Measurements from ENCODE around the gene COL6A1. TPM values are rescaled to one million over a fixed set of nuclear protein-coding genes. Genes with fewer than 3 reads are reported as not detected.

The COL6A1 gene
- total RNA-seq, 1 experiment from 2014 or later, result 87.5 TPM

DNA sequence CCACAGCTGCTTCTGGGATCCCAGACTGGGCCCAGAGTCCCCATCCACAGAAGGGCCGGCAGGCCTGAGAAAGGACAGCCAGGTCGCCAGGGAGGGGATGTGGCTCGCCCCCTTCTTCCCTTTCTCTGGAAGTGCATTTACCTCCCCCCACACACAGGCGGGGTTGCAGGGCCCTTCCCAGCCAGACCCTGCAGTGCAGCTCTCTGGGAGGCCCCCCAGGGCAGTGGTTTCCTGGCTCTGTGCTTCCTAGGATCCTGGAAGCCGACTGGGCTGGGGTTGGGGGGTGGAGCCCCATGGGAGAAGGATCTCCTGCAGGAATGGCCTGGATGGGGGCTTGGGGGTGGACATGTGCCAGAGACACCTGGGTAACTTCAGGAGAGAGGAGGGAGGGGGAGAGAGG lies 4.2 kb upstream of the COL6A1 start:
- no peaks in the 10 kb centered on the region for H3K36me3 ChIP-seq (ENCODE audit: control insufficient read depth in 1 of 2, insufficient read depth in 2 of 2, low read length in 2 of 2)
- intact Hi-C loops (cut with micrococcal nuclease), result loop anchor here (10.0 kb wide), 1 partner anchor 347 kb away; the partner anchor contains the start of genes C21orf58 and PCNT
- no peak overlapping the region for H3K9ac ChIP-seq (ENCODE audit: low read length)
- no peak overlapping the region for H3K27ac ChIP-seq (ENCODE audit: low read depth, low read length)
- BruUV-seq (replicated peaks), result no TSS peak
- no peaks in the 10 kb centered on the region for H3K27me3 ChIP-seq (ENCODE audit: insufficient read depth, low read length)
- no peaks in the 10 kb centered on the region for H4K20me1 ChIP-seq (ENCODE audit: insufficient read depth)
- DNase-seq (ENCODE audit: low read depth, low spot score) (no peak), ATAC-seq (no peak)
- TF ChIP-seq CEBPB (IDR thresholded peaks at IDR 0.05; ENCODE audit: low read depth) (no peak), EZH2phosphoT487 (IDR thresholded peaks at IDR 0.05; ENCODE audit: borderline replicate concordance) (no peak), TCF7L2 (IDR thresholded peaks at IDR 0.05; ENCODE audit: borderline replicate concordance, extremely low read depth, insufficient read depth, insufficient read length) (no peak), SRF (IDR thresholded peaks at IDR 0.05; ENCODE audit: low read depth) (no peak), YY1 (IDR thresholded peaks at IDR 0.05; ENCODE audit: extremely low read depth, insufficient replicate concordance, low read depth, low read length) (no peak), POLR2A (IDR thresholded peaks at IDR 0.05; ENCODE audit: borderline replicate concordance, extremely low read depth, insufficient read depth, insufficient read length) (no peak), JUND (IDR thresholded peaks at IDR 0.05) (no peak), SP1 (IDR thresholded peaks at IDR 0.05; ENCODE audit: low read depth) (no peak), ELF1 (IDR thresholded peaks at IDR 0.05; ENCODE audit: borderline replicate concordance, low read depth) (no peak), ZFX (IDR thresholded peaks at IDR 0.05) (no peak), RAD21 (IDR thresholded peaks at IDR 0.05; ENCODE audit: low read depth) (no peak), ZBTB33 (IDR thresholded peaks at IDR 0.05; ENCODE audit: extremely low read depth, insufficient replicate concordance, low read length) (no peak), EGR1 (IDR thresholded peaks at IDR 0.05; ENCODE audit: low read depth) (no peak), FOSL1 (IDR thresholded peaks at IDR 0.05; ENCODE audit: low read depth) (no peak), CBX3 (IDR thresholded peaks at IDR 0.05; ENCODE audit: low read depth) (no peak), EZH2 (IDR thresholded peaks at IDR 0.05) (no peak), POLR2AphosphoS5 (IDR thresholded peaks at IDR 0.05; ENCODE audit: low read depth, low read length) (no peak)
- TF ChIP-seq, protein P1, sequence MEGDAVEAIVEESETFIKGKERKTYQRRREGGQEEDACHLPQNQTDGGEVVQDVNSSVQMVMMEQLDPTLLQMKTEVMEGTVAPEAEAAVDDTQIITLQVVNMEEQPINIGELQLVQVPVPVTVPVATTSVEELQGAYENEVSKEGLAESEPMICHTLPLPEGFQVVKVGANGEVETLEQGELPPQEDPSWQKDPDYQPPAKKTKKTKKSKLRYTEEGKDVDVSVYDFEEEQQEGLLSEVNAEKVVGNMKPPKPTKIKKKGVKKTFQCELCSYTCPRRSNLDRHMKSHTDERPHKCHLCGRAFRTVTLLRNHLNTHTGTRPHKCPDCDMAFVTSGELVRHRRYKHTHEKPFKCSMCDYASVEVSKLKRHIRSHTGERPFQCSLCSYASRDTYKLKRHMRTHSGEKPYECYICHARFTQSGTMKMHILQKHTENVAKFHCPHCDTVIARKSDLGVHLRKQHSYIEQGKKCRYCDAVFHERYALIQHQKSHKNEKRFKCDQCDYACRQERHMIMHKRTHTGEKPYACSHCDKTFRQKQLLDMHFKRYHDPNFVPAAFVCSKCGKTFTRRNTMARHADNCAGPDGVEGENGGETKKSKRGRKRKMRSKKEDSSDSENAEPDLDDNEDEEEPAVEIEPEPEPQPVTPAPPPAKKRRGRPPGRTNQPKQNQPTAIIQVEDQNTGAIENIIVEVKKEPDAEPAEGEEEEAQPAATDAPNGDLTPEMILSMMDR (IDR thresholded peaks at IDR 0.05 in 2 of 3, conservative IDR thresholded peaks at IDR 0.05 in 1 of 3; ENCODE audit: borderline replicate concordance in 1 of 3, insufficient read depth in 1 of 3, low read depth in 2 of 3, low read length in 2 of 3), result no peak
- TF ChIP-seq, protein P2, sequence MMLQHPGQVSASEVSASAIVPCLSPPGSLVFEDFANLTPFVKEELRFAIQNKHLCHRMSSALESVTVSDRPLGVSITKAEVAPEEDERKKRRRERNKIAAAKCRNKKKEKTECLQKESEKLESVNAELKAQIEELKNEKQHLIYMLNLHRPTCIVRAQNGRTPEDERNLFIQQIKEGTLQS (IDR thresholded peaks at IDR 0.05), result no peak
- TF ChIP-seq, protein P3, sequence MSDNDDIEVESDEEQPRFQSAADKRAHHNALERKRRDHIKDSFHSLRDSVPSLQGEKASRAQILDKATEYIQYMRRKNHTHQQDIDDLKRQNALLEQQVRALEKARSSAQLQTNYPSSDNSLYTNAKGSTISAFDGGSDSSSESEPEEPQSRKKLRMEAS (IDR thresholded peaks at IDR 0.05), result no peak
- no peak overlapping the region for H3K4me3 ChIP-seq (replicated peaks in 1 of 2; ENCODE audit: low read depth in 1 of 2, low read length in 2 of 2)
- POLR2A ChIA-PET, result no interaction called here
- CTCF ChIA-PET, result no interaction called here
- no peaks in the 10 kb centered on the region for H3K9me2 ChIP-seq (ENCODE audit: insufficient read depth)
- no peak overlapping the region for H2AFZ ChIP-seq (ENCODE audit: low read depth, low read length, poor library complexity, severe bottlenecking)
- no peaks in the 10 kb centered on the region; the same call in 1 of the 2 replicates for H3K79me2 ChIP-seq (ENCODE audit: insufficient read depth, low read length)
- H3K4me2 ChIP-seq (ENCODE audit: low read length), result no peak overlapping the region
- RAD21 ChIA-PET (ENCODE audit: low non-redundant PET in 1 of 2, low total read pairs in 2 of 2, uncharacterized antibody in 2 of 2, unreplicated experiment in 2 of 2), result no interaction called here
- peaks cover 27 to 54% of the 10 kb centered on the region in 2 experiments for H3K4me1 ChIP-seq (ENCODE audit: control insufficient read depth in 1 of 2, insufficient read depth in 2 of 2, low read length in 2 of 2)
- no peaks in the 10 kb centered on the region for H3K9me3 ChIP-seq (ENCODE audit: control insufficient read depth in 1 of 2, insufficient read depth in 1 of 2, low read depth in 1 of 2, low read length in 2 of 2)
